CD4-positive, alpha-beta T cell treated with Interferon gamma for 1 hour (primary cell): ENCODE results near the gene OSBP.
"Not testable (repeated sequence)": the region's sequence is repeated elsewhere in the genome, so short reads cannot be mapped to it uniquely, and the experiment has no call there.

ENCODE experiments used
- DNase-seq: peaks from one replicate; pipeline ENCODE4 v3.0.0-alpha.2; 2020

Gene OSBP, protein sequence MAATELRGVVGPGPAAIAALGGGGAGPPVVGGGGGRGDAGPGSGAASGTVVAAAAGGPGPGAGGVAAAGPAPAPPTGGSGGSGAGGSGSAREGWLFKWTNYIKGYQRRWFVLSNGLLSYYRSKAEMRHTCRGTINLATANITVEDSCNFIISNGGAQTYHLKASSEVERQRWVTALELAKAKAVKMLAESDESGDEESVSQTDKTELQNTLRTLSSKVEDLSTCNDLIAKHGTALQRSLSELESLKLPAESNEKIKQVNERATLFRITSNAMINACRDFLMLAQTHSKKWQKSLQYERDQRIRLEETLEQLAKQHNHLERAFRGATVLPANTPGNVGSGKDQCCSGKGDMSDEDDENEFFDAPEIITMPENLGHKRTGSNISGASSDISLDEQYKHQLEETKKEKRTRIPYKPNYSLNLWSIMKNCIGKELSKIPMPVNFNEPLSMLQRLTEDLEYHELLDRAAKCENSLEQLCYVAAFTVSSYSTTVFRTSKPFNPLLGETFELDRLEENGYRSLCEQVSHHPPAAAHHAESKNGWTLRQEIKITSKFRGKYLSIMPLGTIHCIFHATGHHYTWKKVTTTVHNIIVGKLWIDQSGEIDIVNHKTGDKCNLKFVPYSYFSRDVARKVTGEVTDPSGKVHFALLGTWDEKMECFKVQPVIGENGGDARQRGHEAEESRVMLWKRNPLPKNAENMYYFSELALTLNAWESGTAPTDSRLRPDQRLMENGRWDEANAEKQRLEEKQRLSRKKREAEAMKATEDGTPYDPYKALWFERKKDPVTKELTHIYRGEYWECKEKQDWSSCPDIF

GRCh38 chr11:59615637-59616395 is at the start of gene OSBP:
Gene OSBP, minus strand, starts transcription at chr11:59615774. Its CDS starts 110 bp downstream, at chr11:59615664.
- DNase-seq, result peak; percentile 100

- no peak for DNase-seq
Measured at GRCh38 chr11:59660621-59661020, 45.0 kb upstream of the OSBP start.

DNA sequence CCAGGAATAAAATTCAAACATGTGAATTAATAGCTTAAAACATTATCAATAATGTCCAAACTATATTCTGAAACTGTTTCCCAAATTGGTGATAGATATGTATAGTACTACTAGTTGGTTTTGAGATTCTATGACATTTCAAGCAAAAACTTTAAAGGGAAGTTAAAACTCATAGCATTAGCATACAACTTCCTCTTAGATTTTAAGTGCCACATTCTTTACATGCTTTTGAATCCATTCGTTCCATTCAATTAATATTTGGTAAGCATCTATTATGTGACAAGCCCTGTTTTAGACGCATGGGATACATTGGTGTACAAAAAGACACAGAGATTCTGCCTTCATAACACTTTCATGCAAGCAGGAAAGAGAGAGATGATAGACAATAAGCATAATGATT is 44.4 kb upstream of the OSBP start:
- DNase-seq, result no peak

- no peak for DNase-seq
Measured at GRCh38 chr11:59658036-59658435, 42.5 kb upstream of the OSBP start.

GRCh38 chr11:59654893-59655292 is 39.3 kb upstream of the OSBP start:
- no peak for DNase-seq

DNA sequence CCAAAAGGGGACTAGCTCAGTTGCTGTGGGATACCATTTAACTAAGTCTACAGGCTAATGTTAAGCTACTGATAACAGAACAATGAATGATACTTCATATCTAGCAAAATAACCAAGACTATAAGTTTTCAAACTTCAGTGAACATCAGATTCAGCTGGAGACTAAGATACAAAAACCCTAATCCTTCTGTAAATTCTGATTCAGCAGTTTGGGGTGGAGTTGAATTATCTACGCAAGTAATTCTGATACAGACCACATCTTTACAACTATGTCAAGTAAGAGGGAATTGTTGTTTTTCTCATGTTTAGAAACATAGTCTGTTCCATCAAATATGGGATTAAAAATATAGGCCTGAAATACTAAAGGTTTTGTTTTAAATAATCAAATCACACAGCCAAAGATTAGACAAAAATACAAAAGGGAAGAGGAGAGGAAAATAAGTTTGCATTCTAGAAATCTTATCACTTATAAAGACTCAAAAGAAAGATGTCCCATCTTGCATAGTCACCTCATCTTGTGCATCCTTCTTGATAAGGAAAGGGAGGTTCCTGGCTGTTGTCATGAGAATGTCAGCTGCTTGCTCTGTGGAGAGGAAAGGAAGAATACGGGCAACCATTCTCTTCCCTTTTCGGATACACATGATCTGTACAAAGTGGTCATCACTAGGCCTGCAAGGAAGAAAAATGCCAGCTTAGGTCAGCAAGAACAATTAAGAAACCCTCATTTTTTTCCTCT is 31.8 kb upstream of the OSBP start:
- DNase-seq, result no peak

GRCh38 chr11:59644528-59644927 is 29.0 kb upstream of the OSBP start:
- DNase-seq, result no peak

- no peak for DNase-seq
Measured at GRCh38 chr11:59643390-59643789, 27.8 kb upstream of the OSBP start.

DNA sequence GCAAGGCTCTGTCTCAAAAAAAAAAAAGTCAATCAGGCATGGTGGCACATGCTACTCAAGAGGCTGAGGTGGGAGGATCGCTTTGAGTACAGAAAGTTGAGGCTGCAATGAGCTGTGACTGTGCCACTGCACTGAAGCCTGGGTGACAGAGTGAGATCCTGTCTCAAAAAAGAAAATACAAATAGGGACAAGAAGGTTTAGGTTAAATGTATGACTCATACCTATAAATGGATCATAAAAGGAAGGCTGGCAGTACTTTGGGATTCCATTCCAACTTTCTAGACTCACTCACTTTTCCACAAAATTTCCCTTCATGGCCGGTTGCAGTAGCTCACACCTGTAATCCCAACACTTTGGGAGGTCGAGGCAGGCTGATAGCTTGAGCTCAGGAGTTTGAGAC is 25.6 kb upstream of the OSBP start:
- DNase-seq, result no peak

- DNase-seq, result no peak
Measured at GRCh38 chr11:59630493-59630892, 14.9 kb upstream of the OSBP start.

DNA sequence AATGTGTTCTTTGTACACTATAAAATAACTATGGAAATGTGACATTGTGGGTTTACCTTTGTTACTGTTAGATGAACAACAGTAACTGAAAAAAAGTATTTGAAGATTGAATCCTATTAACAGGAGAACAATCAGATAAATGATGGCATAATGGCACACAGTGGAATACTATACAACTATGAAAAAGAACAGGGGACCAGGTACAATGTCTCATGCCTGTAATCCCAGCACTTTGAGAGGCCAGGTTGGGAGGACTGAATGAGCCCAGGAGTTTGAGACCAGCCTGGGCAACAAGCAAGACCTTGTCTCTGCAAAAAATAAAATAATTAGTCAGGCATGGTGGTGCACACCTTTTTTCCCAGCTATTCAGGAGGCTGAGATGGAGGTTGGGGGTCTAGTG is 14.4 kb upstream of the OSBP start:
- DNase-seq, result no peak

GRCh38 chr11:59626969-59627368 is 11.4 kb upstream of the OSBP start:
- DNase-seq, result not testable (repeated sequence)

DNA sequence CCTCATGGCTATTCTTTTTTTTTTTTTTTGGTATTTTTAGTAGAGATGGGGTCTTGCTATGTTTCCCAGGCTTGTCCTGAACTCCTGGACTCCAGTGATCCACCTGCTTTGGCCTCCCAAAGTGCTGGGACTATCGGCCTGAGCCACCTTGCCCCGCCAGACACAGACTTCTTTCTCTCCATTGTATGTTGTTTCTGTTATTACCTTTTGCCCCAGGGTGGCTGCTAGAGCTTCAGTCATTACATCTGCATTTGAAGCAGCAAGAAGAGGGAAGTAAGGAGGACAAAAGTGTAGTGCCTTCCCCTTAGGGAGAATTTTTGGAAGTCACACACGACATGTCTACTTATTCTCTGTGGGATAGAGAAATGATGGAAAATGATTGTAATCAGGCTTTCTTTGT is 10.1 kb upstream of the OSBP start:
- DNase-seq, result no peak

DNA sequence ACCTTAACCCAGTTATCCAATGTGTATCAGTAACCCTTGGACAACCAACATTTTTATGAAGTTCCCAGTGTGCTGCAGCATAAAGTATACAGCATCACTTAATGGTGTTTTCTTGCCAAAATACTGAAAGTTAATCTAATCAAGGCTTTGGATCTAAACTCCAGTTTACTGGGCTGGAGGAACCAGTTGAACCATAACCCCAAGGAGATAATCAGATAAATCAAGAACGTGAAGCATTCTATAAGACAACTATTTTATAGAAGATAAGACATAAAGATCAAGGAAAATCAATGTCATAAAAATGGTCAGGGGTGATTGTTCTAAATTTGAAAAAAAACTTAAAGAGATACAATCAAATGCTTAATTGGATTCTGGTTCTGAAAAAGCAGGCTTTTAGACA is 2.3 kb upstream of the OSBP start:
- no peak for DNase-seq

DNA sequence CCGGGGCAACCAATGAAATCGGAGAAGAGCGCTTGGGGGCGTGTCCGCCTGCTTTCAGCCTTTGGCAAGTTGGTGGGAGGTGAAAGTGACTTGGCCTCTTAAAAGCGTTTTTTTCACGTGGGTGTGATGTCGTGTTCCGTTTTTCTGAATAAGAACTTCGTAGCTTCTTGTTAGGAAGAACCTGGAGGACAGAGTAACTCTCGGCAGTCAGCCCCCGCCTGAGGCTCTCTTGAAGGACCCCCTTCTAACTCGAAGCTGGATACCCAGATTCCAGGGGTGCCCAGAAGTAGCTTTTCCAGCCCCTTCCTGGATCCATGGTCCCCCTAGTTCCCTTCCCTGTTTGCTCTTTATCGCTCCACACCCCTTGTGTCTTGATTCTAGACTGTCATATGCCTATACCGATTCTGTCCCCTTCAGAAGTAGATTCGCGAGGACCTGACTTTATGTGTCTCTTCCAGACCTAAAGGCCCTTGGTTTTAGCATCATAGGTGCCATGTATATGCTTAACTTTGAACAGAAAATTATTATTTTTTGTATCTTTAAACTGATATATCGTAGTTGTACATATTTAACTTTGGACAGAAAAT is 915 bp upstream of the OSBP start:
- DNase-seq, result no peak

DNA sequence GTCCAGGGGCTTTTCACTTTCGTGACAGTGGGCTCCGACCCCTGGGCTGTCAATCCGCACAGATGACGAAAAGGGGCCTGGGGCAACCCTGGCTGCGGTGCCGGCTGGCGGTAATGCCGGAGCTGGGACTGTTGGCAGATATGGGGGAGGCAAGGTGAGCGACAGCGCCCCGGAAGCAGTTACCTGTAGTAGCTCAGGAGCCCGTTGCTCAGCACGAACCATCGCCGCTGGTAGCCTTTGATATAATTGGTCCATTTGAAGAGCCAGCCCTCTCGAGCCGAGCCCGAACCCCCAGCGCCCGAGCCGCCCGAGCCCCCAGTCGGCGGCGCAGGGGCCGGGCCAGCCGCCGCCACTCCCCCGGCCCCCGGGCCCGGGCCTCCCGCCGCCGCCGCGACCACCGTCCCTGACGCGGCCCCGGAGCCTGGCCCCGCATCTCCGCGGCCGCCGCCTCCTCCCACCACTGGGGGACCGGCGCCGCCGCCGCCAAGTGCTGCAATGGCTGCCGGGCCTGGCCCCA is 396 bp downstream of the OSBP start:
- DNase-seq, result peak; percentile 68

- no peak for DNase-seq
Measured at GRCh38 chr11:59614277-59615119, 1.1 kb downstream of the OSBP start.

DNA sequence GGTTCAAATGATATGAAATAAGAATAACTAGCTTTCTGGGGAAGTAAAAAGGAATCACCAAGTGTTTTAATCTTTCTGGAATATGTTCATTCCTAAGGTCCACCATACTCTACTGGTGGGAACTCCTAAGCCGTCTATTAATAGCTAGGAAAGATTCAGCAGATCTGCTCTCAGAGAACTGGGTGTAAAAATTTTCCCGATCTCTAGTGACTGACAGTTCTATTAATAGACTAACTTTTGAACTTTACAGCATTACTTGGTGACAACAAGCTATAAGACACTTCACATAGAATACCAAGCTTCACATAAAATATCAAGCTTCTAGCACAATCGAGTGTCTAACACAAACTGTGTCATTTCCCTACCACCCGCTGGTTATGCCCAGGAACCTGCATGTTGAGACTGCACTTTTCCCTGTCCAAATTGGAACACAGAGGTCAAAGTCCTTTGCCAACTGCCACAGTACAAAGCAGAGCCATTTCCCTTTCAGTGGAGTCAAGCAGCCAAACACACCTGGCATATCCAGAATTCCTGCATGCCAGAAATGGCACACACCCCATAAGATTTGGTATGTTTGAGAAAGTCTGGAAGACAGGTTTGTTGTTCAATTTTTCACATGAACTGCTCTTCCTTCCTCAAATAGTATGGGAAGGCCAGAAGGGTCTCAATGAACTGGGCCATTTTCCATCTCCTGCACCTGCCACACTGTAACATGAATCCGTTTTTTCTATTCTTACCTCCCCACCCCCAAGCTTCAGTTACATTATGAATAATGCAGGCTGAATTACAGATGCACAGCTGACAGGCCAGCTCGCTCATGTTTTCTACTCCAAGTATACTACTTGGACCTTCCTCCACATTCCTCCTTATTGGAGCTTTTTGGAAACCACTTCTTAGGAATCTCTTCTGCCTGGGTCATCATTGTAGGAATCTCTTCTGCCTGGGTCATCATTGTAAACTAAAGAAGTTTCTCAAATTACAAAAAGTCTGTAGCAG is 3.7 kb downstream of the OSBP start:
- no peak for DNase-seq

GRCh38 chr11:59610289-59610688 is 5.3 kb downstream of the OSBP start:
- DNase-seq, result no peak
